HG03439 (cell line): ENCODE data around the gene SLC15A1.
"Not testable (repeated sequence)": the region's sequence is repeated elsewhere in the genome, so short reads cannot be mapped to it uniquely, and the experiment has no call there.

Source experiments
- ATAC-seq: cut with Tn5 transposase; IDR thresholded peaks from one replicate; pipeline ENCODE4 v1.9.1; 2021; ENCODE audit warnings: mild to moderate bottlenecking, moderate library complexity; ENCODE audit not compliant: unreplicated experiment

The SLC15A1 gene

GRCh38 chr13:98755116-98755515, 2.6 kb upstream of the SLC15A1 start:
- ATAC-seq, result no peak

GRCh38 chr13:98754468-98754867, 2.0 kb upstream of the SLC15A1 start:
- ATAC-seq, result not testable (repeated sequence)

GRCh38 chr13:98751861-98752466, 508 bp downstream of the SLC15A1 start:
- ATAC-seq, result no peak

GRCh38 chr13:98751367-98751782, 1.1 kb downstream of the SLC15A1 start:
- ATAC-seq, result no peak

GRCh38 chr13:98749501-98749900, 3.0 kb downstream of the SLC15A1 start:
- no peak for ATAC-seq

- no peak for ATAC-seq
Observed at GRCh38 chr13:98746968-98747367, 5.5 kb downstream of the SLC15A1 start.

- ATAC-seq, result no peak
Observed at GRCh38 chr13:98743377-98743776, 9.1 kb downstream of the SLC15A1 start.

- no peak for ATAC-seq
Observed at GRCh38 chr13:98742961-98743360, 9.5 kb downstream of the SLC15A1 start.

GRCh38 chr13:98741741-98742435, 10.6 kb downstream of the SLC15A1 start:
- no peak for ATAC-seq

GRCh38 chr13:98740131-98740530, 12.3 kb downstream of the SLC15A1 start:
- ATAC-seq, result no peak

- no peak for ATAC-seq
Observed at GRCh38 chr13:98738993-98739392, 13.5 kb downstream of the SLC15A1 start.

GRCh38 chr13:98738213-98738612, 14.3 kb downstream of the SLC15A1 start:
- no peak for ATAC-seq

GRCh38 chr13:98731925-98732324, 20.5 kb downstream of the SLC15A1 start:
- no peak for ATAC-seq

GRCh38 chr13:98731038-98731437, 21.4 kb downstream of the SLC15A1 start:
- no peak for ATAC-seq

GRCh38 chr13:98730441-98730840, 22.0 kb downstream of the SLC15A1 start:
- ATAC-seq, result no peak

- ATAC-seq, result no peak
Observed at GRCh38 chr13:98729658-98730057, 22.8 kb downstream of the SLC15A1 start.

GRCh38 chr13:98722958-98723357, 29.5 kb downstream of the SLC15A1 start:
- no peak for ATAC-seq

GRCh38 chr13:98721825-98722510, 30.5 kb downstream of the SLC15A1 start:
- no peak for ATAC-seq

- no peak for ATAC-seq
Observed at GRCh38 chr13:98719527-98720250, 32.8 kb downstream of the SLC15A1 start.

GRCh38 chr13:98717891-98718290, 34.6 kb downstream of the SLC15A1 start:
- ATAC-seq, result no peak

- ATAC-seq, result no peak
Observed at GRCh38 chr13:98717256-98717655, 35.2 kb downstream of the SLC15A1 start.
